Measurements from ENCODE around the gene CCDC77.

DNA sequence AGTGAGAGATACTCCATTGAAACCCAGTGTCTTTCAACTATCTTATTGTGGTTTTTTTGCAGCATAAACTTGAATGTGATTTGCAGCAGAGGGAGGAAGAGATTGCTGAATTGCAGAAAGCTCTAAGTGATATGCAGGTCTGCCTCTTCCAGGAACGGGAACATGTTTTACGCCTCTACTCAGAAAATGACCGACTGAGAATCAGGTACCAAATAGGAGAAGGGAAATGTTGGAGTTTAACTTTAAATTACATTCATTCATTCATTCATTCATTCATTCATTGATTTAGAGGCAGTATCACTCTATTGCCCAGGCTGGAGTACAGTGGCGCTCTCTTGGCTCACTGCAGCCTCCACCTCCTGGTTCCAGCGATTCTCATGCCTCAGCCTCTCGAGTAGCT is 17.0 kb downstream of the CCDC77 start:
- TF ChIP-seq, protein P1, sequence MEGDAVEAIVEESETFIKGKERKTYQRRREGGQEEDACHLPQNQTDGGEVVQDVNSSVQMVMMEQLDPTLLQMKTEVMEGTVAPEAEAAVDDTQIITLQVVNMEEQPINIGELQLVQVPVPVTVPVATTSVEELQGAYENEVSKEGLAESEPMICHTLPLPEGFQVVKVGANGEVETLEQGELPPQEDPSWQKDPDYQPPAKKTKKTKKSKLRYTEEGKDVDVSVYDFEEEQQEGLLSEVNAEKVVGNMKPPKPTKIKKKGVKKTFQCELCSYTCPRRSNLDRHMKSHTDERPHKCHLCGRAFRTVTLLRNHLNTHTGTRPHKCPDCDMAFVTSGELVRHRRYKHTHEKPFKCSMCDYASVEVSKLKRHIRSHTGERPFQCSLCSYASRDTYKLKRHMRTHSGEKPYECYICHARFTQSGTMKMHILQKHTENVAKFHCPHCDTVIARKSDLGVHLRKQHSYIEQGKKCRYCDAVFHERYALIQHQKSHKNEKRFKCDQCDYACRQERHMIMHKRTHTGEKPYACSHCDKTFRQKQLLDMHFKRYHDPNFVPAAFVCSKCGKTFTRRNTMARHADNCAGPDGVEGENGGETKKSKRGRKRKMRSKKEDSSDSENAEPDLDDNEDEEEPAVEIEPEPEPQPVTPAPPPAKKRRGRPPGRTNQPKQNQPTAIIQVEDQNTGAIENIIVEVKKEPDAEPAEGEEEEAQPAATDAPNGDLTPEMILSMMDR (IDR thresholded peaks at IDR 0.05), result no peak
- TF ChIP-seq POLR2A (IDR thresholded peaks at IDR 0.05), result no peak

Data from Peyer's patch (tissue), 4 donors.